GM12892 (cell line): ENCODE measurements around the gene DENND6B.

Experiments
- POLR2A ChIP-seq: IDR thresholded peaks from 2 replicates; pipeline ENCODE4 v1.6.1; 2011; ENCODE audit warnings: low read depth, low read length, control low read depth
- POLR2AphosphoS5 ChIP-seq: IDR thresholded peaks from 2 replicates; pipeline ENCODE4 v1.6.1; 2011; ENCODE audit warnings: low read depth, low read length, control low read depth

DNA sequence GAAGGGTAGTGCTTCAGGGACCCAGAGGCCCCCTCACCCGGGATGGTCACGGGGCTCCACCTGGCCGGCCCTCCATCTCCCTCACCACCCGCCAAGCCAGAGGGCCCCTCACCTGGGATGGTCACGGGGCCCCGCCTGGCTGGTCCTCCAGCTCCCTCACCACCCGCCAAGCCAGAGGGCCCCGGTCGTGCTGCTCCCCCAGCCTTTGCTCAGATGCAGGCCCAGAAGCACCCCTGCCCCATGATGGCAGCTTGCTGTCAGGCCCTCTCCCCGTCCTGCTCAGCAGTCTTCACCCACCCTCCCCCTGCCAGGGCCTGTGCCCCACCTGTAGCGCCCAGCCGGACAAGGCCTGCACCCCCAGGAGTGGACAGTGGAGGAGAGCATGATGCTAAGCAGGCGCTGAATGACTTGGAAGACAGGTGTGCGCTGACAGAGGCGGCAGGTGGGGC lies 7.3 kb downstream of the DENND6B start:
- no peak for TF ChIP-seq POLR2A
- no peak for TF ChIP-seq POLR2AphosphoS5
